Neural cell (in vitro differentiated cells): ENCODE measurements around the gene LETM1. TPM values are rescaled to one million over a fixed set of nuclear protein-coding genes. Genes with fewer than 3 reads are reported as not detected.

Experiments used
- H2AFZ ChIP-seq: fragments of 200-600, 300-800 bp; sonication (generic), shearing (Covaris generic); 2 replicates; pipeline ENCODE4 v1.6.0; 2014; ENCODE audit warnings: low read depth, mild to moderate bottlenecking, antibody characterized with exemption, low read length, moderate library complexity
- H3F3A ChIP-seq: fragments of 200-600 bp; shearing (Covaris generic); 2 replicates; pipeline ENCODE4 v1.6.1; 2016; ENCODE audit warnings: mild to moderate bottlenecking, moderate library complexity, mixed read lengths, antibody characterized with exemption, low read length; ENCODE audit not compliant: insufficient read depth, poor library complexity, severe bottlenecking
- H3K27ac ChIP-seq: fragments of 200-600, 300-800 bp; sonication (generic), shearing (Covaris generic); 2 replicates; pipeline ENCODE4 v1.5.1; 2014; ENCODE audit warnings: mild to moderate bottlenecking, low read length, moderate library complexity
- H3K27me3 ChIP-seq: fragments of 300-800, 200-600 bp; sonication (generic), shearing (Covaris generic); 2 replicates; pipeline ENCODE4 v1.6.0; 2014; ENCODE audit warnings: mild to moderate bottlenecking, low read depth, low read length, moderate library complexity; ENCODE audit not compliant: insufficient read depth
- H3K36me3 ChIP-seq: fragments of 300-800, 200-600 bp; sonication (generic), shearing (Covaris generic); 2 replicates; pipeline ENCODE4 v1.5.1; 2014; ENCODE audit warnings: mild to moderate bottlenecking, antibody characterized with exemption, low read length, moderate library complexity; ENCODE audit not compliant: insufficient read depth
- H3K4me2 ChIP-seq: fragments of 300-800, 200-600 bp; sonication (generic), shearing (Covaris generic); 2 replicates; pipeline ENCODE4 v1.6.0; 2014; ENCODE audit warnings: mild to moderate bottlenecking, low read length
- H3K4me3 ChIP-seq: fragments of 300-800, 200-600 bp; sonication (generic), shearing (Covaris generic); 2 replicates; pipeline ENCODE4 v1.5.1; 2014; ENCODE audit warnings: mild to moderate bottlenecking, low read length, moderate library complexity
- H3K79me2 ChIP-seq: fragments of 200-600 bp; shearing (Covaris generic); replicated peaks from 2 replicates; pipeline ENCODE4 v1.6.0; 2014; ENCODE audit warnings: mild to moderate bottlenecking, low read length, moderate library complexity; ENCODE audit not compliant: insufficient read depth
- H3K9ac ChIP-seq: fragments of 300-800, 200-600 bp; sonication (generic), shearing (Covaris generic); 2 replicates; pipeline ENCODE4 v1.6.1; 2016; ENCODE audit warnings: mild to moderate bottlenecking, low read length, mixed read lengths
- H3K9me2 ChIP-seq: fragments of 200-600 bp; shearing (Covaris generic); 2 replicates; pipeline ENCODE4 v1.6.1; 2016; ENCODE audit warnings: mild to moderate bottlenecking, low read length, mixed read lengths; ENCODE audit not compliant: insufficient read depth
- H3K9me3 ChIP-seq: fragments of 200-600, 300-800 bp; sonication (generic), shearing (Covaris generic); 2 replicates; pipeline ENCODE4 v1.6.1; 2016; ENCODE audit warnings: mild to moderate bottlenecking, mixed run types, low read length, moderate library complexity, mixed read lengths
- H4K20me1 ChIP-seq: fragments of 200-600 bp; shearing (Covaris generic); 2 replicates; pipeline ENCODE4 v1.6.1; 2016; ENCODE audit warnings: mild to moderate bottlenecking, mixed run types; ENCODE audit not compliant: insufficient read depth
- CTCF ChIP-seq: fragments of 450-650 bp; IDR thresholded peaks from 2 replicates; pipeline ENCODE4 v1.5.1; 2014; ENCODE audit warnings: antibody characterized with exemption, mild to moderate bottlenecking, moderate library complexity; ENCODE audit not compliant: poor library complexity, severe bottlenecking
- EP300 ChIP-seq: fragments of 450-650 bp; conservative IDR thresholded peaks from 2 replicates; pipeline ENCODE4 v1.6.1; 2014; ENCODE audit warnings: antibody characterized with exemption, mild to moderate bottlenecking, moderate library complexity; ENCODE audit not compliant: poor library complexity, severe bottlenecking
- EZH2 ChIP-seq: fragments of 200-600, 300-800 bp; shearing (Covaris generic), sonication (generic); IDR thresholded peaks from 2 replicates; pipeline ENCODE4 v1.6.1; 2014; ENCODE audit warnings: antibody characterized with exemption, low read length, borderline replicate concordance, mild to moderate bottlenecking; ENCODE audit not compliant: insufficient read depth, poor library complexity, severe bottlenecking
- MXI1 ChIP-seq: fragments of 450-650 bp; conservative IDR thresholded peaks from 2 replicates; pipeline ENCODE4 v1.6.1; 2014; ENCODE audit warnings: antibody characterized with exemption, mild to moderate bottlenecking; ENCODE audit not compliant: poor library complexity, severe bottlenecking
- POLR2AphosphoS5 ChIP-seq: IDR thresholded peaks from 2 replicates; pipeline ENCODE4 v1.6.1; 2012
- RAD21 ChIP-seq: fragments of 450-650 bp; conservative IDR thresholded peaks from 2 replicates; pipeline ENCODE4 v1.6.1; 2014; ENCODE audit warnings: antibody characterized with exemption, mild to moderate bottlenecking, moderate library complexity
- REST ChIP-seq: IDR thresholded peaks from 2 replicates; pipeline ENCODE4 v1.6.1; 2012; ENCODE audit warnings: borderline replicate concordance
- SMC3 ChIP-seq: fragments of 450-650 bp; conservative IDR thresholded peaks from 2 replicates; pipeline ENCODE4 v1.6.1; 2014; ENCODE audit warnings: antibody characterized with exemption, mild to moderate bottlenecking, moderate library complexity; ENCODE audit not compliant: poor library complexity
- TAF1 ChIP-seq: IDR thresholded peaks from 2 replicates; pipeline ENCODE4 v1.6.1; 2012; ENCODE audit warnings: low read depth
- polyA plus RNA-seq: library from polyadenylated mRNA; depleted of rRNA; stranded (reverse); fragments of >200 nt; gene quantifications from 2 replicates; pipeline ENCODE4 v1.2.3, GENCODE V29; 2014

The LETM1 gene
- polyA plus RNA-seq, 1 donor from 2014 or later: 38.9 TPM

DNA sequence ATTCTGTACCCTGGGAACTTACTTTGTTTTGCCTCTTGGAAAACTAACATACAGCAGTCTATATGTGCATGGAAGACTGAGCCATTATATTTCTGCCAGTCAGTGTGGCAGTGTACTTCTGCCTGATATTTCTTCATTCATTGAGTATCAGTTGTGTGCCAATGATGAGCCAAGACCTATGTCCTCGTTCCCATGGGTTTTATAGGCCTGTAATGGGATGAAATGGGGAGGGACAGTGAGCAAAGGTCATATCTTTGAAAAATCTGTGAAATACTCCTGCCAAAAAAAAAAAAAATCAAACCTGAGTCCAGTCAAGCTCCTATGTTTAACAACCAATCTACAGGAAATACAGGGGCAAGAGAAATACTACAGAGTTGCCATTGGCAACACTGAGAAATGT is 24.4 kb upstream of the LETM1 start:
- Histone ChIP-seq H3K36me3 (no peaks in the 10 kb centered on the region), H4K20me1 (peaks cover 7% of the 10 kb centered on the region), H3K9me3 (no peaks in the 10 kb centered on the region), H3K9ac (no peak overlapping the region), H3K79me2 (peaks cover 91% of the 10 kb centered on the region), H2AFZ (no peak overlapping the region), H3K27ac (no peak overlapping the region), H3K4me3 (no peak overlapping the region), H3K27me3 (no peaks in the 10 kb centered on the region), H3F3A (no peaks in the 10 kb centered on the region), H3K4me2 (no peak overlapping the region), H3K9me2 (no peaks in the 10 kb centered on the region)
- TF ChIP-seq EZH2 (no peak), TAF1 (no peak), REST (no peak), MXI1 (no peak), POLR2AphosphoS5 (no peak), CTCF (no peak), SMC3 (no peak), EP300 (no peak), RAD21 (no peak)

GRCh38 chr4:1879485-1879884 is 23.5 kb upstream of the LETM1 start:
- no peaks in the 10 kb centered on the region for H3K9me3 ChIP-seq
- no peak overlapping the region for H2AFZ ChIP-seq
- H3K27me3 ChIP-seq: no peaks in the 10 kb centered on the region
- H3K4me3 ChIP-seq: no peak overlapping the region
- no peaks in the 10 kb centered on the region for H3K9me2 ChIP-seq
- no peaks in the 10 kb centered on the region for H3K36me3 ChIP-seq
- TF ChIP-seq POLR2AphosphoS5: no peak
- peaks cover 7% of the 10 kb centered on the region for H4K20me1 ChIP-seq
- no peak overlapping the region for H3K9ac ChIP-seq
- no peak overlapping the region for H3K27ac ChIP-seq
- H3K4me2 ChIP-seq: no peak overlapping the region
- H3K79me2 ChIP-seq: peaks cover 91% of the 10 kb centered on the region
- no peaks in the 10 kb centered on the region for H3F3A ChIP-seq

DNA sequence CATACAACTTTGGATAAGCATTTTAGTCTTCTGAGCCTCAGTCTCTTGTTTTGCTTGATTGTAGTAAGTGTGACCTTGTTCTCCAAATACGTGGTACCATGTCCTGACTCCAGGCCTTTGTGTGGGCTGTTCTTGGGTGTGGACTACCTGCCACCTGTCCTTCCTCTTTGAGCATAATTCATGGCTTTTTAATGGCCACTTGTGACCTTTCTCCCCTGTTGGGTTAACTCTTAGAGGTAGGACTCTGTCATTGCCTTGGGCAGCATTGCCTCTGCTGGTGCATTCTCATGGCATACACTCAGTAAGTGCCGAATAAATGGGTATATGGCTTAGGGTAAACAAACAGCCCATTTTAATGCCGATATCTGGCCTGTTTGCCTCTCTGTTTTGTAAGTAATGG is 18.2 kb upstream of the LETM1 start:
- Histone ChIP-seq H3K4me2 (no peak overlapping the region), H4K20me1 (peaks cover 9% of the 10 kb centered on the region), H3K9ac (no peak overlapping the region)

More for the DNA sequence above, 18.2 kb upstream of the LETM1 start:
- Histone ChIP-seq H3F3A (peaks cover 8% of the 10 kb centered on the region), H3K27ac (no peak overlapping the region), H3K36me3 (no peaks in the 10 kb centered on the region), H3K79me2 (peaks cover 65% of the 10 kb centered on the region), H2AFZ (no peak overlapping the region), H3K9me2 (no peaks in the 10 kb centered on the region), H3K4me3 (peak overlapping the region; percentile 91), H3K27me3 (no peaks in the 10 kb centered on the region), H3K9me3 (no peaks in the 10 kb centered on the region)
- TF ChIP-seq EP300: no peak
- no peak for TF ChIP-seq TAF1
- no peak for TF ChIP-seq MXI1
- TF ChIP-seq SMC3: no peak
- TF ChIP-seq EZH2: no peak
- TF ChIP-seq RAD21: no peak
- TF ChIP-seq CTCF: no peak
- no peak for TF ChIP-seq POLR2AphosphoS5
- no peak for TF ChIP-seq REST
